Lower leg skin (tissue), 4 donors: ENCODE data around the gene SLC2A5. TPM values are rescaled to one million over a fixed set of nuclear protein-coding genes. Genes with fewer than 3 reads are reported as not detected.

Experiments used
- DNase-seq, 2 donors: peaks; one replicate each; pipeline ENCODE4 v3.0.0-alpha.2; 2019; ENCODE audit warnings: low spot score in 2 of 2
- H3K4me3 ChIP-seq: fragments of 200-600 bp; sonication (generic); 2 replicates; pipeline ENCODE4 v1.5.1; 2017; ENCODE audit warnings: mild to moderate bottlenecking, low read depth; ENCODE audit not compliant: poor library complexity, severe bottlenecking
- CTCF ChIP-seq, 3 donors: fragments of 450-650 bp; IDR thresholded peaks; one replicate each; pipeline ENCODE4 v1.5.1; 2016; ENCODE audit warnings: antibody characterized with exemption in 3 of 3, mild to moderate bottlenecking in 3 of 3, moderate library complexity in 2 of 3
- POLR2A ChIP-seq, 2 donors: fragments of 450-650 bp; IDR thresholded peaks; one replicate each; pipeline ENCODE4 v1.6.1; 2016 to 2017; ENCODE audit warnings: antibody characterized with exemption in 2 of 2, mild to moderate bottlenecking in 1 of 2, moderate library complexity in 1 of 2
- WGBS, 2 donors: methylation state at CpG; one replicate each; pipeline ENCODE4 v1.1.5; 2018; 5-methylcytosine and 5-hydroxymethylcytosine counted together
- intact Hi-C: fragments of 100-400 bp; cut with DNase I; formaldehyde crosslinking; loops from one replicate; pipeline ENCODE4 v1.15.0; 2023; ENCODE audit warnings: low total_unique reads
- total RNA-seq, 4 donors: library from RNA; depleted of rRNA; stranded (reverse); fragments of >200 nt; gene quantifications; one replicate each; pipeline ENCODE4 v1.1.0, GENCODE V29; 2016

The SLC2A5 gene
- total RNA-seq, 4 donors from 2014 or later, result 0.21 to 3.4 (median 1.9) TPM

DNA sequence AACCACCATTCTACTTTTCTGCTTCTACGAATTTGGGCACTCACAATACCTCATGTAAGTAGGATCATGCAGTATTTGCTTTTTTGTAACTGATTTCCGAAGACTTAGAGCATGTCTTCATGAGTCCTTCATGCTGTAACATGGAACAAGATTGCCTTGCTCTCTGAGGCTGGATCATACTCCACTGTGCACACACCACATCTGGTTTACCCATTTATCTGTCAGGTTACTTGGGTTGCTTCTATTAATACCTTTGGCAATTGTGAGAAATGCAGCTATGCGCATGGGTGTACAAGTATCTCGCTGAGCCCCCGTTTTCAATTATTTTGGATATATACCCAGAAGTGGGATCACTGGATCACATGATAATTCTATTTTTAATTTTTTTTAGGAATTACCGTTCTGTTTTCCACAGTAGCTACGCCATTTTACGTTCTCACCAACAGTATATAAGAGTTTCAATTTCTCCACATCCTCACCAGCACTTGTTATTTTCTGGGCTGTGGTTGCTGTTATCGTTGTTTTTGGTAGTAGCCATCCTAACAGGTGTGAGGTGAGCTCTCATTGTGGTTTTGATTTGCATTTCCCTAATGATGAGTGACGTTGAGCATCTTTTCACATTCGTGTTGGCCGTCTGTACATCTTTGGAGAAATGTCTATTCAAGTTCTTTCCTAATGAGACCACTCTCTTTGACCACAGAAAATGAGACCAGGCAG, 10.7 kb upstream of the SLC2A5 start:
- H3K4me3 ChIP-seq, result no peak overlapping the region
- WGBS, 2 donors, result 66 to 67% methylated on average over 12 of the region's 12 CpGs
- DNase-seq, result no peak
- intact Hi-C loops, result no loop called here
- TF ChIP-seq CTCF (IDR thresholded peaks at IDR 0.05) (no peak), POLR2A (IDR thresholded peaks at IDR 0.05) (no peak)

DNA sequence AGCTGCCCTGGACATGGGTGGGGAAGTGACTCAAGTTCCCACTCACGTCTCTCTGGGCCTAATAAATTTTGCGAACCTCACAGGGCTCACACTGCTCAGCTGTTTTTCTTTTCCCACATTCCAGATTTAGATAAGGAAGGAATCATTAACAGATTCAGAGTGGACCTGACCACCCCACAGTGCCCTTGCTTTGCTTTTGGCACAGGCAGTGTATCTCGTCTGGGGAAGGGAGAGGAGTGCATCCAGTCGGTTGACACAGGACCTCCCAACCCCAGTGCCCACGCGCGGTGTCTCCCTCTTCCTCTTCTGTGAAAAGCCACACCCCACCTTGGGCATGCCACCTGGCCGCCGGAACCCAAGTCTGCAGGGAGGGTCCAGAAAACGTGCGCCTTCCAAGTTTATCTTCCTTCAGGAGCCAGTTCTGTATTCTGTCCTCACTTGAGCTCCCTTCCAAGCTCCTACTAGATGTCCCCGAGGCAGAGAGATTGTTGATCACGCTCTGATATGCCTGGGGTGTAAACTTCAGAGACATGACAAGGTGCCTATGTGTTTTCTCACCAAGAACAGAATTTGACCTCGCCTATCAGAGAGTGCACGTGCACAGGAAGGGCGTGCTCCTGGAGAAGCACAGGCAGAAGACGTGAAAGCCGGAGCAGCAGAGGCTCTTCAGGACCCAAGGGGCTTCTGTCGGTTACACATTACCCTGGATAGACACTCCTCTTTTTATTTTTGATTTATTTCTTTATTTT, 9.5 kb upstream of the SLC2A5 start:
- WGBS, 2 donors, result 46 to 55% methylated on average over 19 of the region's 19 CpGs
- no peak for DNase-seq
- intact Hi-C loops, result no loop called here
- TF ChIP-seq CTCF (IDR thresholded peaks at IDR 0.05) (no peak), POLR2A (IDR thresholded peaks at IDR 0.05) (no peak)
- no peak overlapping the region for H3K4me3 ChIP-seq

- intact Hi-C loops, result no loop called here
- no peak overlapping the region for H3K4me3 ChIP-seq
- no peak for DNase-seq
- WGBS, 2 donors, result 72 to 74% methylated on average over 9 of the region's 9 CpGs
- no peak for TF ChIP-seq POLR2A (IDR thresholded peaks at IDR 0.05)
- no peak for TF ChIP-seq CTCF (IDR thresholded peaks at IDR 0.05)
These were observed 8.7 kb upstream of the SLC2A5 start for GRCh38 chr1:9078015-9078751.

GRCh38 chr1:9075022-9075421, 5.6 kb upstream of the SLC2A5 start:
- intact Hi-C loops, result no loop called here
- TF ChIP-seq CTCF (IDR thresholded peaks at IDR 0.05) (no peak), POLR2A (IDR thresholded peaks at IDR 0.05) (no peak)
- no peak for DNase-seq
- H3K4me3 ChIP-seq, result no peak overlapping the region
- 24 to 33% methylated on average over 5 of the region's 5 CpGs for WGBS, 2 donors

GRCh38 chr1:9073143-9073542, 3.7 kb upstream of the SLC2A5 start:
- intact Hi-C loops, result no loop called here
- TF ChIP-seq POLR2A (IDR thresholded peaks at IDR 0.05) (no peak), CTCF (IDR thresholded peaks at IDR 0.05) (no peak)
- WGBS, 2 donors, result 81 to 83% methylated on average over 3 of the region's 3 CpGs
- DNase-seq, result no peak
- H3K4me3 ChIP-seq, result no peak overlapping the region
